NCI-H1048 (cell line): ENCODE measurements around the gene MOB3A.
"Not testable (repeated sequence)": the region's sequence is repeated elsewhere in the genome, so short reads cannot be mapped to it uniquely, and the experiment has no call there.

Experiments used
- DNase-seq: peaks from one replicate; lab custom pipeline; 2025; lab: John Stamatoyannopoulos, UW

MOB3A gene

GRCh38 chr19:2034253-2034652, 61.9 kb downstream of the MOB3A start:
- DNase-seq, result not testable (repeated sequence)

GRCh38 chr19:2033825-2034159, 62.3 kb downstream of the MOB3A start:
- no peak for DNase-seq

GRCh38 chr19:2033115-2033824, 62.9 kb downstream of the MOB3A start:
- DNase-seq, result no peak

GRCh38 chr19:2032296-2032941, 63.7 kb downstream of the MOB3A start:
- DNase-seq, result no peak

GRCh38 chr19:2027361-2027760, 68.8 kb downstream of the MOB3A start:
- no peak for DNase-seq

GRCh38 chr19:2026770-2027169, 69.4 kb downstream of the MOB3A start:
- DNase-seq, result no peak

GRCh38 chr19:2022289-2022688, 73.8 kb downstream of the MOB3A start:
- no peak for DNase-seq

- DNase-seq, result no peak
Observed at GRCh38 chr19:2021453-2022140, 74.5 kb downstream of the MOB3A start.
